GM23248 (cell line): Measurements from ENCODE around the gene LRFN2. TPM values are rescaled to one million over a fixed set of nuclear protein-coding genes. Genes with fewer than 3 reads are reported as not detected.

Source experiments
- DNase-seq: peaks from one replicate; pipeline ENCODE4 v3.0.0-alpha.2; 2015
- H2AFZ ChIP-seq: fragments of 200-600 bp; sonication (generic); 2 replicates; pipeline ENCODE4 v1.6.1; 2016; ENCODE audit warnings: antibody characterized with exemption
- H3F3A ChIP-seq: fragments of 200-600 bp; sonication (generic); 2 replicates; pipeline ENCODE4 v1.6.1; 2016; ENCODE audit warnings: mild to moderate bottlenecking, antibody characterized with exemption, mixed run types; ENCODE audit not compliant: insufficient read depth
- H3K27ac ChIP-seq: fragments of 200-600 bp; sonication (generic); 2 replicates; pipeline ENCODE4 v1.5.1; 2016; ENCODE audit warnings: mild to moderate bottlenecking
- H3K27me3 ChIP-seq: fragments of 200-600 bp; sonication (generic); replicated peaks from 2 replicates; pipeline ENCODE4 v1.6.1; 2016; ENCODE audit warnings: mild to moderate bottlenecking; ENCODE audit not compliant: insufficient read depth
- H3K36me3 ChIP-seq: fragments of 200-600 bp; sonication (generic); 2 replicates; pipeline ENCODE4 v1.6.1; 2016; ENCODE audit warnings: low read depth, mild to moderate bottlenecking
- H3K4me1 ChIP-seq: fragments of 200-600 bp; sonication (generic); 2 replicates; pipeline ENCODE4 v1.6.1; 2016; ENCODE audit warnings: mild to moderate bottlenecking; ENCODE audit not compliant: insufficient read depth
- H3K4me2 ChIP-seq: fragments of 200-600 bp; sonication (generic); one replicate; pipeline ENCODE4 v1.6.1; 2016; ENCODE audit warnings: mild to moderate bottlenecking; ENCODE audit not compliant: unreplicated experiment
- H3K4me3 ChIP-seq: fragments of 200-600 bp; sonication (generic); 2 replicates; pipeline ENCODE4 v1.5.1; 2016; ENCODE audit warnings: mild to moderate bottlenecking
- H3K79me2 ChIP-seq: fragments of 200-600 bp; sonication (generic); 2 replicates; pipeline ENCODE4 v1.6.1; 2016; ENCODE audit warnings: mild to moderate bottlenecking; ENCODE audit not compliant: insufficient read depth
- H3K9ac ChIP-seq: fragments of 200-600 bp; sonication (generic); 2 replicates; pipeline ENCODE4 v1.6.1; 2016; ENCODE audit warnings: mild to moderate bottlenecking
- H3K9me2 ChIP-seq: fragments of 200-600 bp; sonication (generic); 2 replicates; pipeline ENCODE4 v1.6.1; 2016; ENCODE audit warnings: mixed run types, mild to moderate bottlenecking, moderate library complexity; ENCODE audit not compliant: insufficient read depth
- H3K9me3 ChIP-seq: fragments of 200-600 bp; sonication (generic); one replicate; pipeline ENCODE4 v1.6.1; 2017; ENCODE audit warnings: low read depth
- H4K20me1 ChIP-seq: fragments of 200-600 bp; sonication (generic); 2 replicates; pipeline ENCODE4 v1.6.0; 2016; ENCODE audit not compliant: insufficient read depth
- EZH2 ChIP-seq: fragments of 200-600 bp; sonication (generic); IDR thresholded peaks from 2 replicates; pipeline ENCODE4 v1.6.1; 2018; ENCODE audit warnings: antibody characterized with exemption, mild to moderate bottlenecking; ENCODE audit not compliant: insufficient read depth, poor library complexity, severe bottlenecking
- EZH2phosphoT487 ChIP-seq: fragments of 200-600 bp; sonication (generic); IDR thresholded peaks from 2 replicates; pipeline ENCODE4 v1.6.1; 2018; ENCODE audit warnings: antibody characterized with exemption, moderate library complexity, mild to moderate bottlenecking, low read depth; ENCODE audit not compliant: insufficient read depth
- WGBS, 2 experiments: methylation state at CpG; one replicate each; pipeline ENCODE4 v1.1.6; 2015 to 2017; ENCODE audit warnings: low lambda C conversion rate in 2 of 2, low coverage in 1 of 2; ENCODE audit errors: missing lambda C conversion rate in 2 of 2; 5-methylcytosine and 5-hydroxymethylcytosine counted together
- in situ Hi-C: fragments of 300-500 bp; cut with MboI; formaldehyde crosslinking; loops from 2 replicates; pipeline ENCODE4 v1.15.0; 2020
- polyA plus RNA-seq: library from polyadenylated mRNA; unstranded; fragments of >200 nt; fragmentation: Nextera tagmentation; extraction: Ambion mirVana; gene quantifications from 2 replicates; pipeline ENCODE4 v1.2.1, GENCODE V29; 2016
- total RNA-seq: library from RNA; depleted of rRNA; stranded (reverse); fragments of >200 nt; shearing (Covaris generic); gene quantifications from 2 replicates; pipeline ENCODE4 v1.2.3, GENCODE V29; 2014

The LRFN2 gene
- total and polyA plus RNA-seq, 2 experiments from 2014 or later = not detected

DNA sequence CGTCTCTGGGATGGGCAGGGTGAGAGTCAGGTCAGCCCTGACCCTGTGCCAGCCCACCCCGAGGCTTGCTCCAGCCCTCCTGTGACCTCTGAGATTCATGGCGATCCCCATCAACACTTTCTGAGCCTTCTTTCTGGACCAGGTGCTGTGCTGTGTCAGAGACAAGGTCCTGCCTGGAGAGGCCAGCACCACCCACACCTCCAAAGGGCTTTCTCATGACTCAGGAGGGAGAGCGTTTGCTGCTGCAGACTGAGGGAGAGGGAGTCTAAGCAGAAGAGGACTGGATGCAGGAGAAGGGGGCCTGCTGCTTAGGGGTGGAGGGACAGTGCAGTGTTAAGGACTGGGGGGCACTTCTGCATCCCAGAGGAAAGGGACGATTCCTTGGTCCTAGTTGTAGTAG is 193.5 kb downstream of the LRFN2 start:
- Histone ChIP-seq H3K9me2 (no peaks in the 10 kb centered on the region), H3K27ac (no peak overlapping the region), H3K9ac (no peak overlapping the region), H3F3A (no peaks in the 10 kb centered on the region), H2AFZ (no peak overlapping the region), H3K4me1 (no peaks in the 10 kb centered on the region), H3K36me3 (no peaks in the 10 kb centered on the region), H3K4me2 (no peak overlapping the region), H4K20me1 (no peaks in the 10 kb centered on the region), H3K27me3 (no peaks in the 10 kb centered on the region), H3K9me3 (no peaks in the 10 kb centered on the region), H3K4me3 (no peak overlapping the region), H3K79me2 (no peaks in the 10 kb centered on the region)
- in situ Hi-C loops = no loop called here
- TF ChIP-seq EZH2 (no peak), EZH2phosphoT487 (no peak)
- 37% methylated on average over 5 of the region's 5 CpGs for WGBS, 2 experiments
- peak; percentile 9 for DNase-seq

DNA sequence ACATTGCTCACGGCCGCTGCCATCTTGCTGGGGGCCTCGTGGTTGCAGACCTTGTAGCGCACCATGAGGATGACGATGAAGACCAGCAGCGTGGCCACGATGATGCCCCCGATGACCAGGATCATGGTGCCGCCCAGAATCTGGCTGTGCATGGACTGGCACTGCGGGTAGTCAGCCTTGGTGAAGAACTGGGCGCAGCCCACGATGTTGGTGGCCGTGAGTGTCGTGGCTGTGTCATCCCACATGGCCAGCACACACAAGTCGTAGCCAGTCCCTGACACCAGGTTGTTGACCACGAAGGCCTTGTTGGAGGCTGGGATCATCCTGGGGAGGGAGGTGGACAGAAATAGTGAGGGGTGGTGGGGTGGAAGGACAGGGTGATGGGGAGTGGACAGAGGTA is 194.6 kb downstream of the LRFN2 start:
- Histone ChIP-seq H3K4me1 (no peaks in the 10 kb centered on the region), H3K9me3 (no peaks in the 10 kb centered on the region), H3F3A (no peaks in the 10 kb centered on the region), H4K20me1 (no peaks in the 10 kb centered on the region), H2AFZ (no peak overlapping the region), H3K4me3 (no peak overlapping the region), H3K27me3 (no peaks in the 10 kb centered on the region; the same call in 1 of the 2 replicates), H3K79me2 (no peaks in the 10 kb centered on the region), H3K9ac (no peak overlapping the region), H3K36me3 (no peaks in the 10 kb centered on the region), H3K4me2 (no peak overlapping the region), H3K9me2 (no peaks in the 10 kb centered on the region), H3K27ac (no peak overlapping the region)
- DNase-seq = no peak
- WGBS, 2 experiments = 72 to 79% methylated on average over 16 of the region's 16 CpGs
- in situ Hi-C loops = no loop called here
- TF ChIP-seq EZH2 = no peak

DNA sequence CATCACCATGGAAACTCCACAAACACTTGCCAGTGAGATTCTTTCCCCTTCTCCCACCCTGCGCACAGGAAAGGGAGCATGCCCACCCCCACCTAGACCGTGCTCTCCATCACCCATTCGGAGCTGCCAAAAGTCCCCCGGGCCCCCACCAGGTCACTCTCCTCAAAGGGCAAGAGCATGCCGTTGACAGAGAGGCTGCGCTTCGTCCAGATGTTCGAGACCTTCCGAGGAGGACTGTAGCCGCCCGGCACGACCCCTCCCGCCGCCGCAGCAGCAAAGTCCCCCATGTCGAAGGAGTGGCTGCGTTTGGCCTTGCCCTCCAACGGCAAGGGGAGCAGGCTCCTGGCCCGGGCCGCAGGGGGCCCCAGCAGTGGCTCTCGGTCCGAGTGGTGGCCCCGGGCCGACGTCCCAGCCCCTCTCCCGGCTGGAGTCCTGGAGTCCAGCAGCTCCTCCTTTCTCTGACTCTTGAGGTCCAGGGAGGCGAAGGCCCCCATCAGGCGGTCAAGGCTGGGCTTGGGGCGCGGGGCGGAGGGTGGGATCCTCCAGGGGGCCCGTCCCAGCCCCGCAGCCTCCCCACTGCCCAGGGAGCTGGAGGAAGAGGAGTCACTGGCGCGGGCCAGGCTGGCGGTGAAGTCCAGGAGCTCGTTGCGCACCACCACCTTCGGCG is 195.2 kb downstream of the LRFN2 start:
- no peaks in the 10 kb centered on the region for H3K36me3 ChIP-seq
- H3K79me2 ChIP-seq = no peaks in the 10 kb centered on the region
- no peak overlapping the region for H3K27ac ChIP-seq
- H3K4me1 ChIP-seq = no peaks in the 10 kb centered on the region
- in situ Hi-C loops = no loop called here
- no peaks in the 10 kb centered on the region for H3F3A ChIP-seq
- no peak for TF ChIP-seq EZH2
- no peaks in the 10 kb centered on the region; the same call in 1 of the 2 replicates for H3K27me3 ChIP-seq
- DNase-seq = no peak
- no peak overlapping the region for H3K9ac ChIP-seq
- no peak overlapping the region for H3K4me2 ChIP-seq
- H3K9me2 ChIP-seq = no peaks in the 10 kb centered on the region
- WGBS, 2 experiments = 71 to 78% methylated on average over 27 to 38 of the region's 40 CpGs
- no peaks in the 10 kb centered on the region for H3K9me3 ChIP-seq
- no peaks in the 10 kb centered on the region for H4K20me1 ChIP-seq
- H3K4me3 ChIP-seq = no peak overlapping the region
- H2AFZ ChIP-seq = no peak overlapping the region

DNA sequence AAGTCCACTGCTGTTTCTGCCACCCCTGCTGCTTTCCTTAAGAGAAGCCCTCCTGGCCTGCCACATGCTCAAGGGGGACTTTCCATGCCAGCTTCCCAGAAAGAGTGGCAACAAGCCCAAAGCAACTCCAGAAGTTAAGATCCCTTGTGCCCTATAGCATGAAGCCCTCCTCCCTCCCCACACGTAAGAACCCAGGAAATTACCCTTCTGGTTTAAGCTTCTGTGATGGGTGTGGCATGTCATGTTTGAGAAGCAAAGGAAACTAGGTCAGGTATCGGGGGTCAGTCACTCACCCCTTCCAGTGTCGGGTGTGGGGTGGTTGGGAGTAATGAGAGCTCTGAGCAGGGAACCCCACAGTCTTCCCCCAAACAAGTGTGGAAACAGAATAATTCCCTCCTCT is 196.1 kb downstream of the LRFN2 start:
- DNase-seq = no peak

More for the DNA sequence above, 196.1 kb downstream of the LRFN2 start:
- H4K20me1 ChIP-seq = no peaks in the 10 kb centered on the region
- no peak overlapping the region for H3K27ac ChIP-seq
- H3K4me3 ChIP-seq = no peak overlapping the region
- no peaks in the 10 kb centered on the region for H3K36me3 ChIP-seq
- no peaks in the 10 kb centered on the region for H3K4me1 ChIP-seq
- H3K79me2 ChIP-seq = no peaks in the 10 kb centered on the region
- no peak overlapping the region for H3K4me2 ChIP-seq
- no peak overlapping the region for H3K9ac ChIP-seq
- no peaks in the 10 kb centered on the region for H3K9me2 ChIP-seq
- H3F3A ChIP-seq = no peaks in the 10 kb centered on the region
- TF ChIP-seq EZH2 (no peak), EZH2phosphoT487 (no peak)
- in situ Hi-C loops = no loop called here
- no peak overlapping the region for H2AFZ ChIP-seq
- H3K9me3 ChIP-seq = no peaks in the 10 kb centered on the region
- H3K27me3 ChIP-seq = no peaks in the 10 kb centered on the region; the same call in 1 of the 2 replicates
- WGBS, 2 experiments = 37 to 51% methylated on average over 3 of the region's 3 CpGs
